T-helper 1 cell treated with Interleukin-12 subunit alpha and Interleukin-12 subunit beta and Interleukin-4 antibody, amounts not matched to agents 30 μg/mL and 1 μg/mL, for 36 hours (primary cell): Measurements from ENCODE around the gene RAMP1.
"Not testable (repeated sequence)": the region's sequence is repeated elsewhere in the genome, so short reads cannot be mapped to it uniquely, and the experiment has no call there.

Experiments
- H3K27ac Mint-ChIP-seq: one replicate; pipeline ENCODE4 v1.8.0; 2021; ENCODE audit warnings: mild to moderate bottlenecking, mixed read lengths
- H3K27me3 Mint-ChIP-seq: one replicate; pipeline ENCODE4 v1.8.0; 2021; ENCODE audit warnings: low read depth, mixed read lengths
- H3K36me3 Mint-ChIP-seq: one replicate; pipeline ENCODE4 v1.8.0; 2021; ENCODE audit warnings: low read depth, mixed read lengths
- H3K4me1 Mint-ChIP-seq: one replicate; pipeline ENCODE4 v1.8.0; 2021; ENCODE audit warnings: low read depth, mixed read lengths
- H3K4me3 Mint-ChIP-seq: one replicate; pipeline ENCODE4 v1.8.0; 2021; ENCODE audit warnings: mild to moderate bottlenecking, moderate library complexity, mixed read lengths
- H3K9me3 Mint-ChIP-seq: one replicate; pipeline ENCODE4 v1.8.0; 2021; ENCODE audit warnings: mixed read lengths

RAMP1 gene

GRCh38 chr2:237943395-237944094, 84.1 kb downstream of the RAMP1 start:
- peaks cover 20% of the 10 kb centered on the region for H3K36me3 Mint-ChIP-seq
- H3K4me3 Mint-ChIP-seq = no peak overlapping the region
- peak overlapping the region; percentile 90 for H3K27ac Mint-ChIP-seq
- H3K4me1 Mint-ChIP-seq = peaks cover 43% of the 10 kb centered on the region
- no peaks in the 10 kb centered on the region for H3K27me3 Mint-ChIP-seq
- H3K9me3 Mint-ChIP-seq = peaks cover 31% of the 10 kb centered on the region

GRCh38 chr2:237944302-237944701, 84.9 kb downstream of the RAMP1 start:
- Mint-ChIP-seq H3K4me1 (peaks cover 43% of the 10 kb centered on the region), H3K9me3 (peaks cover 31% of the 10 kb centered on the region), H3K36me3 (peaks cover 20% of the 10 kb centered on the region), H3K27ac (peak overlapping the region; percentile 62), H3K4me3 (no peak overlapping the region), H3K27me3 (no peaks in the 10 kb centered on the region)

GRCh38 chr2:237946423-237946822, 87.0 kb downstream of the RAMP1 start:
- Mint-ChIP-seq H3K27ac (peak overlapping the region; percentile 78), H3K36me3 (peaks cover 20% of the 10 kb centered on the region), H3K4me1 (peaks cover 30% of the 10 kb centered on the region), H3K27me3 (no peaks in the 10 kb centered on the region), H3K9me3 (peaks cover 31% of the 10 kb centered on the region), H3K4me3 (no peak overlapping the region)

- H3K4me1 Mint-ChIP-seq, H3K36me3 Mint-ChIP-seq, H3K9me3 Mint-ChIP-seq, H3K27ac Mint-ChIP-seq, H3K4me3 Mint-ChIP-seq: not testable (repeated sequence)
- peaks cover 18% of the 10 kb centered on the region for H3K27me3 Mint-ChIP-seq
Observed at GRCh38 chr2:237951354-237951753, 91.9 kb downstream of the RAMP1 start.

GRCh38 chr2:237951878-237952277, 92.5 kb downstream of the RAMP1 start:
- no peak overlapping the region for H3K27ac Mint-ChIP-seq
- H3K4me3 Mint-ChIP-seq = no peak overlapping the region
- peaks cover 5% of the 10 kb centered on the region for H3K4me1 Mint-ChIP-seq
- H3K9me3 Mint-ChIP-seq = peaks cover 5% of the 10 kb centered on the region
- H3K36me3 Mint-ChIP-seq = peaks cover 6% of the 10 kb centered on the region
- peaks cover 21% of the 10 kb centered on the region for H3K27me3 Mint-ChIP-seq

- H3K27ac Mint-ChIP-seq = peak overlapping the region; percentile 38
- peaks cover 30% of the 10 kb centered on the region for H3K27me3 Mint-ChIP-seq
- H3K4me3 Mint-ChIP-seq = no peak overlapping the region
- H3K36me3 Mint-ChIP-seq = no peaks in the 10 kb centered on the region
- H3K9me3 Mint-ChIP-seq = no peaks in the 10 kb centered on the region
- H3K4me1 Mint-ChIP-seq = peaks cover 5% of the 10 kb centered on the region
Observed at GRCh38 chr2:237952851-237953250, 93.4 kb downstream of the RAMP1 start.

GRCh38 chr2:237955640-237956401, 96.4 kb downstream of the RAMP1 start:
- H3K4me3 Mint-ChIP-seq = no peak overlapping the region
- H3K9me3 Mint-ChIP-seq = no peaks in the 10 kb centered on the region
- H3K27me3 Mint-ChIP-seq = peaks cover 34% of the 10 kb centered on the region

GRCh38 chr2:237956402-237956736, 96.9 kb downstream of the RAMP1 start:
- no peaks in the 10 kb centered on the region for H3K36me3 Mint-ChIP-seq
- H3K27ac Mint-ChIP-seq = no peak overlapping the region
- no peak overlapping the region for H3K4me3 Mint-ChIP-seq
- H3K4me1 Mint-ChIP-seq = peaks cover 5% of the 10 kb centered on the region
- peaks cover 34% of the 10 kb centered on the region for H3K27me3 Mint-ChIP-seq
- no peaks in the 10 kb centered on the region for H3K9me3 Mint-ChIP-seq

More at GRCh38 chr2:237955640-237956401, 96.4 kb downstream of the RAMP1 start:
- no peak overlapping the region for H3K27ac Mint-ChIP-seq
- H3K4me1 Mint-ChIP-seq = peaks cover 5% of the 10 kb centered on the region
- H3K36me3 Mint-ChIP-seq = no peaks in the 10 kb centered on the region

- H3K36me3 Mint-ChIP-seq = peaks cover 5% of the 10 kb centered on the region
- H3K4me1 Mint-ChIP-seq = peaks cover 6% of the 10 kb centered on the region
- H3K27ac Mint-ChIP-seq = no peak overlapping the region
- no peak overlapping the region for H3K4me3 Mint-ChIP-seq
- H3K9me3 Mint-ChIP-seq = peaks cover 17% of the 10 kb centered on the region
- H3K27me3 Mint-ChIP-seq = peaks cover 16% of the 10 kb centered on the region
Observed at GRCh38 chr2:237961637-237962036, 102.2 kb downstream of the RAMP1 start.
